Activated CD8-positive, alpha-beta memory T cell treated with anti-CD3 and anti-CD28 coated beads for 1 hour (primary cell): ENCODE results near the gene SPTBN1.

Experiments
- DNase-seq, 2 donors: peaks; one replicate each; pipeline ENCODE4 v3.0.0-alpha.2; 2020; ENCODE audit warnings: low read depth in 1 of 2; ENCODE audit errors: extremely low read depth in 1 of 2

The SPTBN1 gene

GRCh38 chr2:54667726-54668650, 211.9 kb downstream of the SPTBN1 start:
- DNase-seq, result no peak

GRCh38 chr2:54668711-54669110, 212.6 kb downstream of the SPTBN1 start:
- DNase-seq, result no peak

- DNase-seq, result no peak
These were observed 213.8 kb downstream of the SPTBN1 start for GRCh38 chr2:54669677-54670484.

- DNase-seq, result no peak
These were observed 214.4 kb downstream of the SPTBN1 start for GRCh38 chr2:54670485-54671009.

- DNase-seq, result no peak
These were observed 214.9 kb downstream of the SPTBN1 start for GRCh38 chr2:54671010-54671409.

GRCh38 chr2:54671875-54672589, 215.9 kb downstream of the SPTBN1 start:
- no peak for DNase-seq

- no peak for DNase-seq
These were observed 216.7 kb downstream of the SPTBN1 start for GRCh38 chr2:54672590-54673456.

- no peak for DNase-seq
These were observed 217.4 kb downstream of the SPTBN1 start for GRCh38 chr2:54673501-54673998.

GRCh38 chr2:54675281-54675680, 219.2 kb downstream of the SPTBN1 start:
- no peak for DNase-seq

GRCh38 chr2:54675738-54676137, 219.6 kb downstream of the SPTBN1 start:
- DNase-seq, result no peak

- no peak for DNase-seq
These were observed 220.5 kb downstream of the SPTBN1 start for GRCh38 chr2:54676656-54677055.

- DNase-seq, result no peak
These were observed 221.5 kb downstream of the SPTBN1 start for GRCh38 chr2:54677476-54678265.

- DNase-seq, result no peak
These were observed 222.6 kb downstream of the SPTBN1 start for GRCh38 chr2:54678719-54679118.

GRCh38 chr2:54680397-54681041, 224.4 kb downstream of the SPTBN1 start:
- DNase-seq, result no peak

- no peak for DNase-seq
These were observed 225.3 kb downstream of the SPTBN1 start for GRCh38 chr2:54681416-54681815.

- DNase-seq, result no peak
These were observed 227.5 kb downstream of the SPTBN1 start for GRCh38 chr2:54683596-54683995.

- DNase-seq, result no peak
These were observed 229.2 kb downstream of the SPTBN1 start for GRCh38 chr2:54685263-54685775.

- DNase-seq, result no peak
These were observed 231.5 kb downstream of the SPTBN1 start for GRCh38 chr2:54687595-54688152.
